BLaER1 treated with 17β-estradiol and CSF1 and Interleukin-3, amounts not matched to agents 10 nM and 100 nM (cell line): ENCODE data around the gene VPS13C.

Experiments used
- H3K27ac ChIP-seq, 11 experiments: shearing (Covaris generic); formaldehyde crosslinking; 2 replicates each; pipeline ENCODE4 v1.8.1; 2022
- H3K27me3 ChIP-seq, 11 experiments: shearing (Covaris generic); formaldehyde crosslinking; 2 replicates each; pipeline ENCODE4 v1.8.1; 2022
- H3K36me3 ChIP-seq, 11 experiments: shearing (Covaris generic); formaldehyde crosslinking; 2 replicates each; pipeline ENCODE4 v1.8.1; 2022
- H3K4me1 ChIP-seq, 10 experiments: shearing (Covaris generic); formaldehyde crosslinking; 2 replicates each; pipeline ENCODE4 v1.8.1; 2022
- H3K4me2 ChIP-seq, 11 experiments: shearing (Covaris generic); formaldehyde crosslinking; 2 replicates each; pipeline ENCODE4 v1.8.1; 2022
- H3K4me3 ChIP-seq, 10 experiments: shearing (Covaris generic); formaldehyde crosslinking; 2 replicates each; pipeline ENCODE4 v1.8.1; 2022
- H3K9ac ChIP-seq, 11 experiments: shearing (Covaris generic); formaldehyde crosslinking; 2 replicates each; pipeline ENCODE4 v1.8.1; 2022
- H3K9me3 ChIP-seq, 11 experiments: shearing (Covaris generic); formaldehyde crosslinking; replicated peaks in 1 of 11; 2 replicates each; pipeline ENCODE4 v1.8.1; 2022
- H4K20me1 ChIP-seq, 11 experiments: shearing (Covaris generic); formaldehyde crosslinking; 2 replicates each; pipeline ENCODE4 v1.8.1; 2022
- Cebpa-rat ChIP-seq, 11 experiments: shearing (Covaris generic); IDR thresholded peaks; 2 replicates each; pipeline ENCODE4 v1.8.1; 2022

Gene VPS13C

DNA sequence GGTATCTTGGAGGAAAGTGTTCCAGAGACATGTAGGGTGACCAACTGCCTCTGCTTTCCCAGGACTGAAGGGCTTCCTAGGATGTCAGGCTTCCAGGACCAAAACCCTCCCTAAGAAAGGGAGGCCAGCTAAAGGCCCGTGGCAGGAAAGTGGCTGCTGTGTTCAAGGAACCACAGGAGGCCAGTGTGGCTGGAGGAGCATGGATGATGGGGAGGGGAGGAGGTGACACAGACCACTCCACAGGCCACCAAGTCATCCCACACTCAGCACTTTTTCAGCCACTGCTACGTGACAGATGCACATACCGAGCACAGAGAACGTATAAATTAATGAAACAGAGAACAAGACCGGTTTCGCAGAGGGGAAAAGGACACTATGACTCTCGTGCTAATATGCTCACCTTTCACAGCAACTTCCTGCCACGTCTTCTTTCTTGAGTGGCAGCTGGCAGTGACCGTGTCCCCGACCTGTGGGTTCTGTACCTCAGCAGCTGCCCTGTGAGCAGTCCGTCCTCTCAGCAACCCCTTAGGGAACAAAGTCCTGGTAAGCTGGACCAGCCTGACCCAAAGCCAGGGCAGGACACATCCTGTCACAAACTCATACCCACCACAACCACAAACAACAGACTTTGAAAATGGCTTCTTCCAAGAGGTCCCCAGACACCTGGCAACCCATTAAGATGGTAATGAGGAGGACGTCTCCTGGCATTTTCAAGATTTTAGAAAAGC is 244.7 kb downstream of the VPS13C start:
- Histone ChIP-seq H3K4me1 (no peaks in the 10 kb centered on the region), H3K27me3 (no peaks in the 10 kb centered on the region), H3K4me2 (no peak overlapping the region), H3K9ac (no peak overlapping the region), H4K20me1 (no peaks in the 10 kb centered on the region; a peak in 1 of 22 replicates), H3K36me3 (no peaks in the 10 kb centered on the region), H3K9me3 (no peaks in the 10 kb centered on the region), H3K4me3 (no peak overlapping the region), H3K27ac (no peak overlapping the region)
- TF ChIP-seq Cebpa-rat (IDR thresholded peaks at IDR 0.05): no peak

DNA sequence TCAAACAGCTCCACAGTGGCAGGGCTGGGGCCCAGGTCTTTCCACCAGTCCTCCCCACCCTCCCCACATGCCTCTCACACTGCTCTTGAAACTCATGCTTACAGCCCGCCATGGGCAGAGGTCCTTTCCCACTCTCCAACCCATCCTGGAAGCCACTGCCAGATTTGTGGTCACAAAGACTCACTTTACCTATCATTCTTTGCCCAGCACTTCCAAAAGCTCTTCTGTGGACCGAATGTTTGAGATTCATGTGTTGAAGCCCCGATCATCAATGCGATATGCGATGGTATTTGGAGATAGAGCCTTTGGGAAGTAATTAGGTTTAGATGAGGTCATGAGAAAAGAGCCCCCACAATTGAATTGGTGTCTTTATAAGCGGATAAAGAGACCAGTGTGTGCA is 247.8 kb downstream of the VPS13C start:
- Histone ChIP-seq H3K4me3 (no peak overlapping the region), H3K9me3 (no peaks in the 10 kb centered on the region), H3K27me3 (no peaks in the 10 kb centered on the region)

DNA sequence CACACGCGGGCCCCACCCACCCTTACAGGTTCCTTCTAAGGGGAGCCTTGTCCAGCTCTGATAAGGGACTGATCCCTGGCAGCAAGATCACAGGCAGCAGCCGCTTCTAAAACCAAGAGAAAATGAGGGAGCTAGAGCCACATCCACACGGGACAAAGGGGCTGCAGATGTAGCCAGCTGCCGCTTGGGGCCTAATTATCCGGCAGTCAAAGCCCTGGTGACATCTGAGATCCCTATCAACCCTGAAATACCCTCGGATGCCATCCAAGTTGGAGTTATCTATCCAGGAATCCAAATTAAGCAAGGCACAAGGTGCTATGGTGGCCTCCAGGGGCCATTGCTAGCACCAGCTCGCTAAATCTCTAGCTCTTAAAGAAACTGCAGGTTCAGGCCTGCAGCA is 248.3 kb downstream of the VPS13C start:
- Histone ChIP-seq H3K36me3 (no peaks in the 10 kb centered on the region), H3K4me2 (no peak overlapping the region), H3K9me3 (no peaks in the 10 kb centered on the region), H4K20me1 (no peaks in the 10 kb centered on the region; a peak in 1 of 22 replicates), H3K27me3 (no peaks in the 10 kb centered on the region), H3K4me1 (peaks cover 0 to 11% (median 6%) of the 10 kb centered on the region in 10 experiments; a peak in 10 of 20 replicates), H3K9ac (no peak overlapping the region), H3K4me3 (no peak overlapping the region), H3K27ac (no peak overlapping the region)
- TF ChIP-seq Cebpa-rat (IDR thresholded peaks at IDR 0.05): no peak

More for the DNA sequence above, 247.8 kb downstream of the VPS13C start:
- H3K27ac ChIP-seq: no peak overlapping the region
- H4K20me1 ChIP-seq: no peaks in the 10 kb centered on the region; a peak in 1 of 22 replicates
- no peak overlapping the region for H3K9ac ChIP-seq
- no peak overlapping the region for H3K4me2 ChIP-seq
- peaks cover 0 to 10% (median 5%) of the 10 kb centered on the region in 10 experiments; a peak in 10 of 20 replicates for H3K4me1 ChIP-seq
- no peak for TF ChIP-seq Cebpa-rat (IDR thresholded peaks at IDR 0.05)
- H3K36me3 ChIP-seq: no peaks in the 10 kb centered on the region

- no peaks in the 10 kb centered on the region for H3K27me3 ChIP-seq
- H3K36me3 ChIP-seq: no peaks in the 10 kb centered on the region
- no peak for TF ChIP-seq Cebpa-rat (IDR thresholded peaks at IDR 0.05)
- no peak overlapping the region for H3K4me2 ChIP-seq
- H3K27ac ChIP-seq: no peak overlapping the region
- H3K9ac ChIP-seq: no peak overlapping the region
- peaks cover 0 to 11% (median 6%) of the 10 kb centered on the region in 10 experiments; a peak in 10 of 20 replicates for H3K4me1 ChIP-seq
- H4K20me1 ChIP-seq: no peaks in the 10 kb centered on the region; a peak in 1 of 22 replicates
- no peak overlapping the region for H3K4me3 ChIP-seq
- H3K9me3 ChIP-seq: no peaks in the 10 kb centered on the region
Observed at GRCh38 chr15:61809216-61809615, 251.0 kb downstream of the VPS13C start.

- Histone ChIP-seq H3K27me3 (no peaks in the 10 kb centered on the region), H3K4me2 (peak overlapping the region in 6 of 11 experiments; percentile 17 to 47 (median 36); a peak in 9 of 22 replicates), H3K4me1 (peaks cover 0 to 11% (median 6%) of the 10 kb centered on the region in 10 experiments; a peak in 10 of 20 replicates), H3K9me3 (no peaks in the 10 kb centered on the region), H3K4me3 (no peak overlapping the region), H4K20me1 (no peaks in the 10 kb centered on the region), H3K9ac (no peak overlapping the region), H3K36me3 (no peaks in the 10 kb centered on the region), H3K27ac (no peak overlapping the region)
- TF ChIP-seq Cebpa-rat (IDR thresholded peaks at IDR 0.05): no peak
Observed at GRCh38 chr15:61807281-61807929, 252.8 kb downstream of the VPS13C start.
